ENCODE data around the gene PHF2.

DNA sequence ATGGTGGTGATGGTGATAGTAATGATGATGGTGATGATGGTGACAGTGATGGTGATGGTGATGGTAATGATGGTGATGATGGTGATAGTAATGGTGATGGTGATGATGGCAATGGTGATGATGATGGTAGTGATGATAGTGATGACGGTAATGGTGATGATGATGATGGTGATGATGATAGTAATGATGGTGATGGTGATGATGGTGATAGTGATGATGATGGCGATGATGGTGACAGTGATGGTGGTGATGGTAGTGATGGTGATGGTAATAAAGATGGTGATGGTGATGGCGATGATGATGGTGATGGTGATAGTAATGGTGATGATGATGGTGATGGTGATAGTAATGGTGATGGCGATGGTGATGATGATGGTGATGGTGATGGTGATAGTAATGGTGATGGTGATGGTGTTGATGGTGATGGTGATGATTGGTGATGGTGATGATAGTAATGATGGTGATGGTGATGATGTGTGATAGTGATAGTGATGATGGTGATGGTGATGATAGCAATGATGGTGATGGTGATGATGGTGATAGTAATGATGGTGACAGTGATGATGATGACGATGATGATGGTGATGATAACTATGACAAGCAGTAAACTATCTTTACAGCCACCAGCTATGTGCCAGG is 38.6 kb downstream of the PHF2 start:
- no peak for TF ChIP-seq POLR2A (IDR thresholded peaks at IDR 0.05)
- TF ChIP-seq, protein P1, sequence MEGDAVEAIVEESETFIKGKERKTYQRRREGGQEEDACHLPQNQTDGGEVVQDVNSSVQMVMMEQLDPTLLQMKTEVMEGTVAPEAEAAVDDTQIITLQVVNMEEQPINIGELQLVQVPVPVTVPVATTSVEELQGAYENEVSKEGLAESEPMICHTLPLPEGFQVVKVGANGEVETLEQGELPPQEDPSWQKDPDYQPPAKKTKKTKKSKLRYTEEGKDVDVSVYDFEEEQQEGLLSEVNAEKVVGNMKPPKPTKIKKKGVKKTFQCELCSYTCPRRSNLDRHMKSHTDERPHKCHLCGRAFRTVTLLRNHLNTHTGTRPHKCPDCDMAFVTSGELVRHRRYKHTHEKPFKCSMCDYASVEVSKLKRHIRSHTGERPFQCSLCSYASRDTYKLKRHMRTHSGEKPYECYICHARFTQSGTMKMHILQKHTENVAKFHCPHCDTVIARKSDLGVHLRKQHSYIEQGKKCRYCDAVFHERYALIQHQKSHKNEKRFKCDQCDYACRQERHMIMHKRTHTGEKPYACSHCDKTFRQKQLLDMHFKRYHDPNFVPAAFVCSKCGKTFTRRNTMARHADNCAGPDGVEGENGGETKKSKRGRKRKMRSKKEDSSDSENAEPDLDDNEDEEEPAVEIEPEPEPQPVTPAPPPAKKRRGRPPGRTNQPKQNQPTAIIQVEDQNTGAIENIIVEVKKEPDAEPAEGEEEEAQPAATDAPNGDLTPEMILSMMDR (IDR thresholded peaks at IDR 0.05): no peak

All from body of pancreas (tissue), 4 donors.